ENCODE data around the gene AURKAIP1.
"Not testable (repeated sequence)": the region's sequence is repeated elsewhere in the genome, so short reads cannot be mapped to it uniquely, and the experiment has no call there.

AURKAIP1 gene

GRCh38 chr1:1374929-1375662, at the start of gene AURKAIP1:
AURKAIP1 (minus strand) TSS chr1:1375207; CDS start chr1:1374756, 451 bp downstream.
- peak; percentile 97 for DNase-seq

- DNase-seq: no peak
These were observed 49.7 kb upstream of the AURKAIP1 start for GRCh38 chr1:1424707-1425106.

GRCh38 chr1:1423245-1423597, 48.2 kb upstream of the AURKAIP1 start:
- DNase-seq: no peak

GRCh38 chr1:1422465-1423244, 47.6 kb upstream of the AURKAIP1 start:
- no peak for DNase-seq

- no peak for DNase-seq
These were observed 47.0 kb upstream of the AURKAIP1 start for GRCh38 chr1:1421907-1422464.

DNA sequence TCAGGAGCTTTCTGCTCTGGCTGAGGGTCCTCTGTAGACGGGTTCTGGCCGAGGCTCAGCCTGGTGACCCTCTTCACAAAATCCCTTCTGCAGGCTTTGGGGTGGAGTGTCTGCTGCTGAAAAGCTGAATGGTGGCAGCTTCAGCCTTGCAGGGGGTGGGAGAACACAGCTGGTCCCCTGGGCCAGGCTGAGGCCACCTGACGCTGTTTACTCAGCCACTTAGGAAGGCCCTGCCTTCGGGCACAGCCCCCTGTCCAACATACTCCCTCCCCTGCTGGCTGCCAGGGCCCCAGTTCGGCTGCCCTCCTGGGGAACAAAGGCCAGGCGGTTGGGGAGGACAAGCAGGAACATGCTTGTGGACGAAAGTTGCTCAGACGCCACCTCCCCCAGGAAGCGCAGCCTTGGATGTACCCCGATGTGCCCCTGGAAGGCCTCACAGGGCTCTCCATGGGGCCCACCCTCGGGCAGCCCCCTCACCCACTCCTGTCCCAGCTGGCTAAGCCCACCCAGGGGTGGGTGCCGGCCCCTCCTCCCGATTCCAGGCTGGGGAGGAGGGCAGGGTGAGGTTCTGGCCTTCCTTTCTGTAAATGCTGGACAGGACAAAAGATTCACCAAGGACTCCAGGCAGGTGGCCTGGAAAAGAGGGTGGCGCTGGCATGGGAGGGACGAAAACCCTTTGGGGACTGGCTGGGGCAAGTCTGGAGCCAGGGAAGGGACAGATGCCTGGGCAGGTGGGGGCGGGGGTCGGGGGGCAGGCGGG, 46.3 kb upstream of the AURKAIP1 start, which contains the start of gene ANKRD65:
ANKRD65 (minus strand) TSS at position 130 of the 760 bp plus-strand sequence. CDS start 271 bp downstream, outside the sequence.
- DNase-seq: no peak

GRCh38 chr1:1420654-1421141, 45.7 kb upstream of the AURKAIP1 start:
- DNase-seq: no peak

DNA sequence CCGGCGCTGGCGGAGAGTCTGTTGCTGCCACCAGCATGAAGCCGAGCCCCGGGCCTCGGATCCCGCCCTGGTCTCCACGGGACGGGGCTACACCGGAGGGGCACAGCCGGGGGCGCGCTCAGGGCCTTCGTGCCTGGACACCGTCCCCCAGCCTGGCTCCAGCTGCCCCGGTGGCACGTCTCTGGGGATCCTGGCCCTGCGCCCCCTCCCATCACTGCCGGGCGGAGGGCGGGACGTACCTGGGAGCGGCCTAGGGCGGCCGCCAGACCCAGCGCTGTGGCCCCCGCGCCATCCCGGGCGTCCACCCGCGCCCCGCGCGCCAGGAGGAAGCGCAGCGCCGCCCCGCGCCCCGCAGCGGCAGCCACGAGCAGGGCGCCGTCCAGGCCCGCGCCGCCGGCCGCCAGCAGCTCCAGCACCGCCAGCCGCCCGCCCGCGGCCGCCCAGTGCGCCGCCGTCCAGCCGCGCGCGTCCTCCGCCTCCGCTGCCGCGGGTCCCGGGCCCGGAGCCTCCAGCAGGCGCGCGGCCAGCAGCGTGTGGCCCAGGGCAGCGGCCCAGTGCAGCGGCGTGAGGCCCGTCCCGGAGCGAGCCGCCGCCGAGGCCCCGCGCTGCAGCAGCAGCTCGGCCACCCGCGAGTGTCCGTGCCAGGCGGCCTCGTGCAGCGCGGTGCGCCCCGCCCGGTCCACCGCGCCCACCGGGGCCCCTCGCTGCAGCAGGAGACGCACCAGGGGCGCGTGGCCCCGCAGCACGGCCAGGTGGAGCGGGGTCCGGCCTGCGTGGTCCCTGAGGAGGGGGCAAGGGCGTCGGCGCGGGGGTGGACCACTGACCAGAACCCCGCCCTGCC, 45.0 kb upstream of the AURKAIP1 start:
- DNase-seq: no peak

DNA sequence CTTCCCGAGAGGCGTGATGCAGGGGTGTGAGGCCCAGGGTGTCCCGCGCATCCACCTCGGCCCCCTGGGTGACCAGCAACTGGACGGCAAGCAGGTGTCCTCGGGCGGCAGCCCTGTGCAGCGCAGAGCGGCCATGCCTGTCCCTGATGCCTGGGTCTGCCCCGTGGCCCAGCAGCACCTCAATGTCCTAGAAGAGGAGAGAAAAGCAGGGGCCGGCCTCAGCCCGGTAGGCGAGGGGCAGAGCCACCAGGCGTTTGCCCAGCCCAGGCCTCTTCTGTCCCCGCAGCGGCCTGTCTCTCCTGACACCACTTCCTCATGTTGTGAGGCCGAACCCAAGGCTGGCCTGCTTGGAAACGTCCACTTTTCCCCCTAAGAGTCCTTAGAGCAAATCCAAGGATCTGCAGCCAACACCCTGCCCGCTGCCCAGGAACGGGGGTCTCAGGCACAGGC, 44.4 kb upstream of the AURKAIP1 start:
- DNase-seq: no peak

DNA sequence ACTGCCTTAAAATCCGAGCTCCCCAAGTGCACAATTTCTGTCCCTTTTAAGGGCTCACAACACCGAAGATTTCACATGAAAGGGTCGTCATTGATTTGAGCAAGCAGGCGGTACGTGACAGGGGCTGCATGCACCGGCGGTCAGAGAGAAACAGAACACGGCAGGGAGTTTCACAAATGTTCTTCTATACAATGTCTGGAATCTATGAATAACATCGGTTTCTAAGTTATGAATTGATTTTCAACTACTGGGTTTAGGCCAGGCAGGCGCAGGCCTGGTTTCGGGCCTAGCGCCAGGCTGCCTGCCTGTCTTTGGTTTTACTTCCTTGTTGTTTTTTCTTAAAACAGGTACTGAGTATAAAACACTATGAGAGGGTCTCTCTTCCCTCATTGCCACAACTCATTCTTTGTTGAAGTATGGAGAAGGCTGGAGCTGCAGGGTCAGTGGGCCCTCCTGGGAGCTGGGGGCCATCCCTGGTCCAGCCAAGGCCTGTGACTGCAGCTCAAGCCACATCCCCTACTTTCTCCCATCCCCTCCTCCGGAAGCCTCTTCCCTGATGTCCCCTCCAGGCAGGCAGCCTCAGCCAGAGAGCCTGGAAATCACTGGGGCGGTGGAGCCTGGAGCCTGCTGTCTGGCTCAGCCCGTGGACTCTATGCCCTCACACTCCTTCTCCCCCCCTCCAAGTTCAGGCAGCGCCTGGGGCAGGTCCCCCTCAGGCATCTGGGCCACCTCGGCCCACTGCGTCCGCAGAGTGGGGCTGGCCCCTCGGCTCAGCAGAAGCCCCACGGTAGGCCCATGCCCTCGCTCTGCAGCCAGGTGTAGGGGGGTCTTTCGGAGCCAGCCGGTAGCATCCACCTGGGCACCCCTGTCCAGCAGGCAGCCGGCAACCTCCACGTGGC, 43.7 kb upstream of the AURKAIP1 start:
- no peak for DNase-seq

DNA sequence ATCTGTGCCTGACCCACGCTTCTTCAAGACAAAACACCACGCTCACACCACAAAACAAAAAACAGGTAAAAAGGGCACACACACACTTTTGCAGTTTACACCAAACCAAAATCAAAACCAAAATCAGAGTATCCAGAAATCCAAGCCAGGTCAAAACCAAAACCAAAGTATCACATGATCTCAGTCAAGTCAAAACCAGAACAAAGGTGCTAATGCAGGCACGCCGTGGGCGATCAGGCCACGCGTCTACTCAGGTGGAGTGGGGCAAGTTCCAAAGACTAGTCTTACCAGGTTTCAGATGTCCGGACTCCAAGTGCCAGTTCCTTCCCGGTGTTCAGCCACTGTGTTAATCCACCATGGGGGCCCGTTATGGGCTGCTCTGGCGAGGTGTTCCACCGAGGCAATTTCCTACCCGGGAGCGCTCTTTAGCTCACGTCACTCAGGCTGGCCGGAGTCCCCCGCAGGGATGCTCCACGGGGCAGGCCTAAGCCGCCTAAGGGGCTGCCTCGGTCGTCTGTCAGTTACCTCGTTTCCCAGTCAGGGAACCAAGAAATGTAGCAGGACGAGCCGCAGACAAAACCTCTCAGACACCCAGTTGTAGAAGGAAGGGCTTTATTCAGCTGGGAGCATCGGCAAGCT, 42.9 kb upstream of the AURKAIP1 start:
- not testable (repeated sequence) for DNase-seq

DNA sequence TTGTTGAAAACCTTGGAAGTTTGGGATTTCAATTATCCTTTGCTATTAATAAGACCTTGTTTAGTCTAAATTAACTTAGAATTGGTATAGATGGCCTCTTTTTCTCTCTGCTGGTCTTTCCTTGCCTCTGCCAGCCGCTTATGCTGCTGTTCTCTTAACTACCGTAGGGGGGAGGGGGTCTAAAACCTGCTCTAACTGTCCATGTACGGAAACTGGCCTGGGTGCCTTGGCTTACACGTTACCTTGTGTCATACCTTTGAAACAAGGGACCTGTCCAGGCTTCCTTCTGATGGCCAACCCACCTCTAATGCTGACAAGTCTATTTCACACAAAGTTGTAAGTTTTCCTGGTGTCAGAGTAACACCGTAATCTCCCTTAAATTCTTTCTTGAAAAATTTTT, 42.4 kb upstream of the AURKAIP1 start:
- not testable (repeated sequence) for DNase-seq

DNA sequence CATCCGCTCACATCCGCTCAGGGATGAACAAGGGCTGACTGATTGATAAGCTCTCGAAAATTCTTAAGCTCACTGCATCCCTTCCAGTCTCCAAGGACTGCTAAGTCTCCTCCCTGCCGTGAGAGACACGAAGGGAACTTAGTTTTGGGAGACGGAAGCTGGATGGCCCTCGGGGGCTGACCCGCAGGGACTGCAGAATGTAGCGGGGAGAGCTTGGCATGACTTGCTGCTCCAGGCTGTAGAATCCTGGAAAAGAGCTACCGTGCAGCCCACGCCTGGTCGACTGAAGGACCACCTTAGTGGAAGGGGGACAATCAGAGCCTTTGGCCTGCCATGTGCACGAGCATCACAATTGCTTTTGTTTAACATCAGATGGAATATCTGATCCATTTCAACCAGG, 40.7 kb upstream of the AURKAIP1 start:
- no peak for DNase-seq

- not testable (repeated sequence) for DNase-seq
These were observed 37.4 kb upstream of the AURKAIP1 start for GRCh38 chr1:1412311-1412902.

DNA sequence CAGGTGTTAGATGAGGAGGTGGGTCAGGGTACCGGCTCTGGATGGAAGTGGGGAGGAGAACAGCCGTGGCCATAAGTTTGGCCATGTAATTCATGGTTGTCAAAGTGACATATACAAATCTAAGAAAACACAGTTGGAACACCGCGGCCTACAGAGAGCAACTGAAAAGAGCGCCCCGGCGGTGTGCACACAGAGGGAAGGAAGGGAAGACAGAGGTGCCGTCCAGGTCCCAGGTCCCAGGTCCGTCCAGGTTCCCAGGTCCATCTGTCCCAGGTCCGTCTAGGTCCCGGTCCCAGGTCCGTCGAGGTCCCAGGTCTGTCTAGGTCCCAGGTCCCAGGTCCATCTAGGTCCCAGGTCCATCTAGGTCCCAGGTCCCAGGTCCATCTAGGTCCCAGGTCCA, 36.6 kb upstream of the AURKAIP1 start:
- no peak for DNase-seq

- DNase-seq: not testable (repeated sequence)
These were observed 35.2 kb upstream of the AURKAIP1 start for GRCh38 chr1:1410238-1410637.

GRCh38 chr1:1407636-1408318, 32.8 kb upstream of the AURKAIP1 start:
- DNase-seq: no peak

GRCh38 chr1:1406821-1407635, 32.0 kb upstream of the AURKAIP1 start, which contains the start of gene MRPL20:
MRPL20 (minus strand) TSS chr1:1407293; CDS start chr1:1407217, 76 bp downstream.
- peak; percentile 81 for DNase-seq
